Vagina (tissue), 2 donors: ENCODE results near the gene TPRN.

Experiments used
- POLR2AphosphoS5 ChIP-seq, 2 donors: sonication (generic); formaldehyde crosslinking; IDR thresholded peaks; one replicate each; pipeline ENCODE4 v1.9.0; 2017; ENCODE audit warnings: antibody characterized with exemption in 2 of 2, mild to moderate bottlenecking in 2 of 2, low read depth in 1 of 2; ENCODE audit not compliant: insufficient read depth in 1 of 2
- TF ChIP-seq, protein P1 (sequence below), 3 experiments: fragments of 450-650 bp in 2 of 3; fragments of 200-600 bp in 1 of 3; sonication (generic) in 1 of 3; IDR thresholded peaks; one replicate each; pipeline ENCODE4 v1.5.1; 2017 to 2019; ENCODE audit warnings: antibody characterized with exemption in 3 of 3, mild to moderate bottlenecking in 2 of 3, moderate library complexity in 2 of 3

DNA sequence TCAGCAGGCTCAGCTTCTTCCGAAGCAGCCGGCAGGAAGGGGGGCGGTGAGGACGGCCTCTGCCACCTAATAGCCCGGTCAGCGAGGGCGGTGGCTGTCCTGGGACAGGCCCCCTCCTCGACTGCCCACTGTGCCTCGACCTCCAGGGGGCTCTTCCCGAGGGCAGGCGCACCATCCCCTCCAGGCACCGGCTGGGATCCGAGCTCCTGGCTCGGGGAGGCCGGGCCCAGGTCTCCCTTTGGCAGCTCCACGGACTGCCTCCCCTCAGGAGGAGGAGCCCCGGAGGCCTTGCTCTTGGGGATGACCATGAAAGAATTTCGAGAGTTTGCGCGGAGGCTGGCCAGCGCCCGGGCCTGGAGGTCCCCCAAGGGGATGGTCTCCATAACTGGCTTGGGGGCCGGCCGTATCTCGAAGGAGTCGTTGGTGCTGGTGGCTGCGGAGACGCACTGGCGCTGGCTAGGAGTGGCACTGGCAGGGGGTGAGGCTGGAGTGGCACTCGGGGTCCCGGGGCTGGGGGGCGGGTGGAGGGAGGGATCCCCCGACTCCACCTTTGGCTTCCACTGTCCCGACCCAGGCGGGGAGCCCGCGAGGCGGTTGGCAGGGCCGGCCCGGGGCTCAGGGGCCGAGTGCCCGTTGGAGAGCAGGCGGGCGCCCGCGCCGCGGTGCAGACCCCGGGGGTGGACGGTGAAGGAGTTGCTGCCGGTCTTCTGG, 975 bp downstream of the TPRN start:
- TF ChIP-seq, protein P1, sequence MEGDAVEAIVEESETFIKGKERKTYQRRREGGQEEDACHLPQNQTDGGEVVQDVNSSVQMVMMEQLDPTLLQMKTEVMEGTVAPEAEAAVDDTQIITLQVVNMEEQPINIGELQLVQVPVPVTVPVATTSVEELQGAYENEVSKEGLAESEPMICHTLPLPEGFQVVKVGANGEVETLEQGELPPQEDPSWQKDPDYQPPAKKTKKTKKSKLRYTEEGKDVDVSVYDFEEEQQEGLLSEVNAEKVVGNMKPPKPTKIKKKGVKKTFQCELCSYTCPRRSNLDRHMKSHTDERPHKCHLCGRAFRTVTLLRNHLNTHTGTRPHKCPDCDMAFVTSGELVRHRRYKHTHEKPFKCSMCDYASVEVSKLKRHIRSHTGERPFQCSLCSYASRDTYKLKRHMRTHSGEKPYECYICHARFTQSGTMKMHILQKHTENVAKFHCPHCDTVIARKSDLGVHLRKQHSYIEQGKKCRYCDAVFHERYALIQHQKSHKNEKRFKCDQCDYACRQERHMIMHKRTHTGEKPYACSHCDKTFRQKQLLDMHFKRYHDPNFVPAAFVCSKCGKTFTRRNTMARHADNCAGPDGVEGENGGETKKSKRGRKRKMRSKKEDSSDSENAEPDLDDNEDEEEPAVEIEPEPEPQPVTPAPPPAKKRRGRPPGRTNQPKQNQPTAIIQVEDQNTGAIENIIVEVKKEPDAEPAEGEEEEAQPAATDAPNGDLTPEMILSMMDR (IDR thresholded peaks at IDR 0.05), result no peak
- no peak for TF ChIP-seq POLR2AphosphoS5 (IDR thresholded peaks at IDR 0.05; ENCODE audit: insufficient read depth in 1 of 2, low read depth in 1 of 2)
